Activated naive CD4-positive, alpha-beta T cell (primary cell): ENCODE measurements around the gene MAPK7.

Experiments used
- DNase-seq, 4 experiments: peaks; one replicate each; lab custom pipeline; 2025; lab: John Stamatoyannopoulos, UW

Gene MAPK7

GRCh38 chr17:19378416-19379360, at the start of gene MAPK7:
Gene MAPK7 (plus strand): TSS chr17:19378498. CDS start chr17:19378901, 403 bp downstream.
- no peak for DNase-seq

- no peak for DNase-seq
Observed at GRCh38 chr17:19329136-19329535, 49.2 kb upstream of the MAPK7 start.

GRCh38 chr17:19329839-19330238, 48.5 kb upstream of the MAPK7 start:
- no peak for DNase-seq

GRCh38 chr17:19330271-19330670, 48.0 kb upstream of the MAPK7 start:
- no peak for DNase-seq

- DNase-seq = no peak
Observed at GRCh38 chr17:19331134-19331533, 47.2 kb upstream of the MAPK7 start.

- no peak for DNase-seq
Observed at GRCh38 chr17:19331543-19332245, 46.6 kb upstream of the MAPK7 start.

- no peak for DNase-seq
Observed at GRCh38 chr17:19332371-19333131, 45.7 kb upstream of the MAPK7 start.

- no peak for DNase-seq
Observed at GRCh38 chr17:19333132-19333440, 45.2 kb upstream of the MAPK7 start.

- no peak for DNase-seq
Observed at GRCh38 chr17:19333736-19334290, 44.5 kb upstream of the MAPK7 start.

- DNase-seq = no peak
Observed at GRCh38 chr17:19334331-19334730, 44.0 kb upstream of the MAPK7 start.

- no peak for DNase-seq
Observed at GRCh38 chr17:19335951-19336631, 42.2 kb upstream of the MAPK7 start.

- no peak for DNase-seq
Observed at GRCh38 chr17:19336938-19337711, 41.2 kb upstream of the MAPK7 start.

- DNase-seq = no peak
Observed at GRCh38 chr17:19337712-19338023, 40.6 kb upstream of the MAPK7 start.

GRCh38 chr17:19338031-19338990, 40.0 kb upstream of the MAPK7 start:
- peak in 2 of 4 experiments; percentile 28 to 58 for DNase-seq

- DNase-seq = no peak
Observed at GRCh38 chr17:19339341-19339815, 38.9 kb upstream of the MAPK7 start.

- no peak for DNase-seq
Observed at GRCh38 chr17:19341211-19341631, 37.1 kb upstream of the MAPK7 start.

GRCh38 chr17:19341641-19342610, 36.4 kb upstream of the MAPK7 start:
- DNase-seq = no peak

GRCh38 chr17:19342611-19343255, 35.6 kb upstream of the MAPK7 start:
- no peak for DNase-seq
